ENCODE results near the gene EHD1.

Gene EHD1

DNA sequence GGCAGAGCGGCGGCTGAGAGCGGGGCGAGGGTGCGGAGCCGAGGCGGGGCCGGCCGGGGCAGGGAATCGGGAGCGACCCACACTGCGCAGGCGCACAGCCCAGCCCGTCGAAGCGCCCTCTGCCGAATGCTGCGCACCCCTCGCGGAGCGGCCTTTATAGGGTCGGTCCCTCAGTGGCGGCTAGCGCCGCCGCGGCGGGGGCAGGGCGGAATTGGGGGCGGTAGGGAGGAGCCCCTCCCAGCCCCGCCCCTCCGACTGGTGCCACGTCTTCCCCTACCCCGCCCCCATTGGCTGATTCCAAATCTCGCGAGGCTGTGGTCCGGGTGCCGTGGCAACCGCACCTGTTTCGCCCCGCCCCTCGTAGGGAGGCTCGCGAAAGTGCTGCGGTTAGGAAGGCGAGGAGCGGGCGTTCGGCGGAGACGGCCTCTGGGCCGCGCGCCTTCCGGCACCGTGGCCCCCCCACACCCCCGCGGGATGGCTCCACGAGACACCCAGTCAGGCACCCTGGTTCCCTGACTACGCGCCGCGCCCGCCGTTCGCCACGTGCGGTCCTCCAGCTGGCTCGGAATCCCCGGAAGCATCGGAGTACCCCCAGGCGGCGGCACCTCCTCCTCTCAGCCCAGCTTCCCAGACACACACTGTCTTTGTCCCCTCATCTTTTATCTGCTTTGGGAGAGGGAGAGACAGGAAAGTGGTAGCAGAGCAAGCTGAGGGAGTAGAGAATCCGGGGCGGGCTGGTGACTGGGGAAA, at the start of gene EHD1:
Gene EHD1 (minus strand): TSS at position 128 of the 750 bp plus-strand sequence. CDS start 157 bp downstream, outside the sequence.
- peak; percentile 97 for DNase-seq

DNA sequence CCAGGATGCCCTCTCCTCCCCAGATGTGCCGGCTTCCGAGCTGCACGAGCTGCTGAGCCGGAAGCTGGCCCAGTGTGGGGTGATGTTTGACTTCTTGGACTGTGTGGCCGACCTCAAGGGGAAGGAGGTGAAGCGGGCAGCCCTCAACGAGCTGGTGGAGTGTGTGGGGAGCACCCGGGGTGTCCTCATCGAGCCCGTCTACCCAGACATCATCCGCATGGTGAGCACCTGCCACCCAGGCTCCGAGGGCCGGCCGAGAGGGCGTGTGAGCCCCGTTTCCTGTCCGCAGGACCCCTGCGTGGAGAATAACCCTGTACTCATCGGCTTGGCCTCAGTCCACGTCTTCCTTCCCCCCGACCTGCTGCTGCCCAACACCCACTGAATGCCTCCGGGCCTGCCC, 48.3 kb upstream of the EHD1 start:
- DNase-seq = no peak

GRCh38 chr11:64925536-64926436, 47.4 kb upstream of the EHD1 start:
- DNase-seq = no peak

- no peak for DNase-seq
These were observed 46.5 kb upstream of the EHD1 start for GRCh38 chr11:64924910-64925284.

DNA sequence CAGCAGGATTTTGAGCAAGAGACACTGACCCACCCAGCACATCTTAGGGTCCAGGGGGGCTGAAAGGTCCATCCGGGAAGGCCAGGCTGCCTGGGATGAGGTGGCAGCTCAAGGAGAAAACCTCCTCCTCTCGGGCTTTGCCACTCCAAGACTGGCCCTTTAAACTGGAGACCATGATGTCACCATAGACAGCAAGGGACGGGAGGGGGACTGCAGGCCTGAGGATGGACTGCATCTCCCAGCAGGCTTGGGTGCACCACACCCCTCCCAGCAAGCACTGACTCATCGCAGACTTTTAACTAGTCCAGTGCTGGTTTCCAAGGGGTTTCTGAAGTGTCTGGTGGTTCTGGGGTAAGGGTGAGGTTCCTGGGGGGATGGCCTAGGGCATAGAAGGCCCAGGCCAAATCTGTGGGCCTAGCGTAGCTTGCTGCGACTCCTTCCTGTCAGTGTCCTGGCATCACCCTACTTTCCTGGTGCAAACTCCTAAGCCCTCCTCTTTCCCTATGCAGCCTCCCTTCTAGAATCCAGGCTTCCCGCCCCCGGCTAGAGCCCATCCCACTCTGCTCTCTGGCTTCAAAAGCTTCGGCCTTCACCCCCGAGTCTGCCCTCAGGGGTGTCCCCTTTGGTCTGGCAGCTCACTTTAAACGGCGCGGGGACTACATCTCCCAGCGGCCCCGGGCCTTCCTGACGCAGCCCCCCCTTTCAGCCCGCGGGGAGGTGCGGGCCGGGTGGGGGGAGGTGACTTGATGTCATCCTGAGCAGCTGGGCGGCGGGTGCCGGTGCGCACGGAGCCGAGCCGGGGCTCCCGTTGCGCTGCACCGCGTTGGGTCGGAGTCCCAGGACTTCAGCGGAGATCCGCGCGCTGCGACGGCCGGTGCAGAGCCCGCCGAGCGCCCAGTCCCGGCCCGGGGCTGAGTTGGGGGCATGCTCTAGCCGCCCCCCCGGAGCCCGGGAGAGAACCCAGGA, 45.8 kb upstream of the EHD1 start, which contains the start of gene PPP2R5B:
Gene PPP2R5B (plus strand): TSS at position 746 of the 966 bp plus-strand sequence. CDS start 1,046 bp downstream, outside the sequence.
- DNase-seq = peak; percentile 56

- no peak for DNase-seq
These were observed 44.8 kb upstream of the EHD1 start for GRCh38 chr11:64923151-64923661.

DNA sequence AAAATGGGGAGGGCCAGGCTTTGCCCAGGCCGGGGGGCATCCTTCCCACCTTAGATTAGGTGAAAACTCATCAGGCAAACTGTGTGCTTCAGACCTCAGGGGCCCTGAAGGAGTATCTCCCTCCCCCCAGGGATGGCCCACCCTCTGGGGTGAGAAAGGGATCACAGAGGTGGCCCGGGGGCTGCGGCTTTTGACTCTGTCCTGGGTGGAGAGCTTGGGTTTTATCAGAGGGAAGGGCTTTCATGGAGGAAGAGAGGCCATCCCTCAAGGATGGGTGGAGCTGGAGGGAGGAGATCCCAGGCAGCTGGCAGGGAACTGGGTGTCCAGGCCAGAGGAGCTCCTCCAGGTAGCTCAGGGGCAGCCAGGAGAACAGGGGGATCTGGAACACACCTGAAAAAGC, 43.0 kb upstream of the EHD1 start:
- DNase-seq = no peak

- DNase-seq = no peak
These were observed 41.7 kb upstream of the EHD1 start for GRCh38 chr11:64920124-64920523.

GRCh38 chr11:64919627-64920026, 41.2 kb upstream of the EHD1 start:
- no peak for DNase-seq

DNA sequence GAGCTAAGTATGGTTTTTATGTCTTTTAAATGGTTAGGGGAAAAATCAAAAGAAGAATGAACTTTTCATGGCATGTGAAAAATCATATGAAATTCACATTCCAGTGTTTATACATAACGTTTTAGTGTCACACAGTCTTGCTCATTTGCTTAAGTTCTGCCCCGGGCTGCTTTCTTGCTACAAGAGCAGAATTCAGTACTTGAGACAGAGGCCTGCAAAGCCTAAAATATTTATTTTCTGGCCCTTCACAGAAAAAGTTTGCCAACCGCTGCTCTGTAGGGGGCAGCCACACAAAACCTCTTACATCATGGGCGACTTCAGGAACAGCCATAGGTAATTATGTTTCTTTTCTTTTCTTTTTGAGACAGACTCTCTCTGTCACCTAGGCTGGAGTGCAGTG, 39.6 kb upstream of the EHD1 start:
- no peak for DNase-seq

DNA sequence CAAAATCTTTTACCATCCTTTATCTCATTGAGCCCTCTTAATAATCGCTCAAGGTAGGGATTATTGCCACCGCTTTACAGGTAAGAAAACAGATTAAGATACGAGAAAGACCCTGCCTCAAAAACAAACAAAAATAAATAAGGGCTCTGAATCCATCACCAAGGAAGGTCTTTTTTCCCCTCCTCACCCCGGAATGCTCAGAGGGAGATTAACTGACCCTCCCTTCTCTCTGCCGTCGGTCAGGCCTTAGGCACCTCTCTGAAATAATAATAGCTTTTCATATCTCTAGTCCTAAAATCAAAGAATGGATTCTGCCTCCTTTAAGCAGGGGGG, 39.2 kb upstream of the EHD1 start:
- no peak for DNase-seq

- DNase-seq = peak; percentile 94
These were observed 38.6 kb upstream of the EHD1 start, which contains the start of gene ATG2A for GRCh38 chr11:64916775-64917662. Gene ATG2A, minus strand, starts transcription at chr11:64917209. Its CDS starts 74 bp downstream, at chr11:64917135.

GRCh38 chr11:64916040-64916774, 37.8 kb upstream of the EHD1 start:
- no peak for DNase-seq

GRCh38 chr11:64915376-64915887, 37.0 kb upstream of the EHD1 start:
- no peak for DNase-seq

DNA sequence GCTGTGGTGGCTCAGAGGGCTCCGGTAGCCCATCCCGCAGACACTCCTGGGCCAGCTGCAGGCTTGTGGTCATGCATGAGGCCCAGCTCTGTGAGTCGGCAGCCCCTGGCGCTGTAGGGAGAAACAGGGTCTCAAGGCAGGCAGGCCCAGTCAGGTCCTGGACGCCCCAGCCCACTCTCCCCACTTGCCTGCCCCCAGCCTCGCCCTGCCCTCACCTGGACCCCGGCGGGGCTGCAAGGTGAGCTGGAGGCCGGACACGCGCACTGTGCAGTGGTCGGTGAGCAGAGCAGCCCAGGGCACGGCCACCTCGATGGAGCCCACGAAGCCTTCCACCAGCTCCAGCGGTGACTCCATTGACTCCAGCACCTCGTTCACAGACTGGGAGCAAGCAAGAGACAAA, 35.7 kb upstream of the EHD1 start:
- no peak for DNase-seq

DNA sequence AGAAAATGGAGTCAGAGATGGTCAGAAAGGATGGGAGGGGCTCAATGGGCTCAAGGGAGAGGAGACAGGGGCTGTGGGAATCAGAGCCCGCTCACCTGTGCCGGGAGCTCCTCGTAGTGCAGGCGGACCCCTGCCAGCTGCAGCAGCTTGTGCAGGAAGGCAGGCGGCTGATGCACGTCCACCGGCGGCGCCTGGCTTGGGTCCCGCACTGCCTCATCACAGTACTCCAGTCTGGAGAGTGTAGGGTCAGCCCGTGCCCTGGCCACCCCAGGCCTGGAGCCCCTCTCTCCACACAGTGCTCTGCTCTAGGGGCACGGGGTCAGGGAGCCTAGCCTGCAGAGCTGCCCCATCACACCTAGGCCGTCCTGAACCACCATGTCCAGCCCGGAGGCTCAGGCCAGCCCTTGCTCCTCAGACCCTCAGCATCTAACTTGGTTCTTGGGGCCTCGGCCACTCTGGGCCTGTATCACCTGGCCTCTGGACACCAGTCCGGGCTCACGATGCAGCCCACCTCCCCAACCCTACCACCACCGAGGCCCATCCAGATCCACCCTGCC, 34.8 kb upstream of the EHD1 start:
- DNase-seq = no peak

DNA sequence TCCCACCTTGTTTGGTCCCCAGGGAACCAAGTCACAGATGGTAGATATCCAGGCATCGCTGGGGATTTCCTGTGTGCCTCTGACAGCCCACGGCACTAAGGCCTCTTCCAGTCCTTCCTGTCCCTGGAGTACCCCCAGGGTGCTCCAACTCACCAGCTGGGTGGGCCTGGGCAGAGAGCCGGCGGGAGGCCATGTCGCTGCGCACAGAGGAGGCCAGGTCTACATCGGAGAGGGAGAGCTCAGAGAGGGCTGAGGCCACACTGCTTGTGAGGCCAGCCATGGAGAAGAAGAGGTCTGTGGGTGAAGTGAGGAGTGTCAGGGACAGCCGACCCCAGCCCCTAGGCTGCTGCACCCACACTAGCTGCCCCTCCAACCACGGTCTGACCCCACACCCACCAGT, 33.3 kb upstream of the EHD1 start:
- DNase-seq = no peak

DNA sequence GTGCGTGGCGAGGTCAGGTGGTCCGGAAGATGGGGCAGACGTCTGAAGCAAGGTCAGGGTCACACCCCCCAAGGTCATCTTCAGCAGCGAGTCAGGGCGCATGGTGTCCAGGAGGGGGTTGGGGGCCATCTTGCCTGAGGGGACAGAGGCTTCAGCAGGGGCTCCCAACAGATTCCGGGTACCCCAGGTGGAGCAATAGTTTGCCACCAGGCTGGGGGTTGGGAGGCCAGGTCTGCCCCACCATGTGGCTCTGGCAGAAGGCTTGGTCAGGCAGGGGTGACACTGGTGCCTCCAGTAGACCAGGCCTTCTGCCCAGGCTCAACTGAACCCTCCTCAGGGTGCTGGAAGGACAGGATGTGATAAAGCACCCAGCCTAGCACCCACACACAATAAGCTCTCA, 32.7 kb upstream of the EHD1 start:
- no peak for DNase-seq

DNA sequence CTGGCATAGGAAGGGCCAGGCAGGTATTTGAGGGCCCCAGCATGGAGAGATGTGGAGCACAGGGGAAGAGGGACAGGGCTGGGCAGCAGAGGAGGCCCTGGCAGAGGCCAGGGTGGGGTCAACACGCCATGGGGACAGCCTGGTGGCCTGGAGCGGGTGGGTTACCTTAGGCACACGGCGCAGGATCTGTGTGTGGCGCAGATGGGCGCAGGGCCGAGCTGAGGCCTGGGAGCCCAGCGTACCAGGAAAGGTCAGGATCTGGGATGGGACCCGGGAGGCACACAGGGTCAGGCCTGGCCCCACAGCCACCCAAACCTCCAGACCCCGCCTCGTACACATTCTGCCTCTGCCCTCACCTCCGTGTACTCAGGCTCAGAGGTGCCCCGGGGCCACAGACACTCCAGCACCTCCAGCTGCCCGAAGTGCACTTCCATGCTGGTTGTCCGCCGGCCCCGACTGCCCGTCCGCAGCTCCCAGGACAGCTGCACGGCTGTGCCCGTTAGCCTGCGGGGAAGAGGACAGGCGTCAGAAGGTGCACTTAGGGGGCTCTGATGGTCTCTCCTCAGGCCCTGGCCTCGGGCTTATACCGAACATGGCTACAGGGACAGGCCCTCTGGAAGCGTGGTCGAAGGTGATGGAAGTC, 32.2 kb upstream of the EHD1 start:
- DNase-seq = no peak
